ENCODE data around the gene RORB.

The RORB gene

DNA sequence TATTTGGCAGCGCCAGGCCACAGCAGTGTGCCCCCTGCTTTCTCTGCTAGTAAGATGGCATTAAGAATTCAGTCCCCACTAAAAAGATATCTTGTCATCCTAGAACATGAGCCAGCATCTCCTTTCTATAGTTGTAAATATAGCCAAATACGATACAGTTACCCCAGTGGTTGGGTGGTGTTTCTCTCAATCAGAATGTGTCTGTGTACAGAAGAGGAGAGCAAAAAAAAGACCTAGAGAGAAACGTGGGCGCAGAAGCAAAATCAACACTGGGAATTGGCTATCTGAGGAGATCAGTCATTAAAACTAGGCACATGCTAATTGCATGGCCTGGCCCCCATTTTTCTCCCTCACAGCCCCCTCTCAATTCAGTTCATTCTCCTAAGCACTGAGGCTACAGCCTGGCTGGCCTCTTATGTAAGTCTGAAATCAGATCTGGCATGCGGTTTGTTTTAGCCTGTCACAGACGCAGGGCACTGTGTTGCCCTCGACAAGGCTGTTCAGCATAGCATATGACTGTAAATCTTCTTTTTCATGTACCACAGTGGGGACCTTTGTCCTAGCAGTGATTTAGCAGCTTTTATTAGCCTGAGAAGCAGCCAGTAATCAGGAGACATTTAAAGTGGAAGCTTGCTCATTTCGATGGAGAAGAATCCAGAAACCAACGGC, 57.8 kb downstream of the RORB start:
- WGBS: 90% methylated on average over 8 of the region's 9 CpGs
- H3K9ac ChIP-seq (ENCODE audit: low read depth, low read length): no peak overlapping the region
- H3K4me1 ChIP-seq (ENCODE audit: insufficient read depth, low read length): peaks cover 6% of the 10 kb centered on the region; the same call in 1 of the 2 replicates
- H3K27ac ChIP-seq (ENCODE audit: low read depth, low read length): no peak overlapping the region
- H3K36me3 ChIP-seq (ENCODE audit: insufficient read depth, low read length): no peaks in the 10 kb centered on the region
- H3K9me3 ChIP-seq (ENCODE audit: insufficient read depth, low read depth, low read length): no peaks in the 10 kb centered on the region
- no peaks in the 10 kb centered on the region for H3K27me3 ChIP-seq (ENCODE audit: insufficient read depth, low read length)
- no peak overlapping the region for H3K4me3 ChIP-seq (ENCODE audit: low read length)

DNA sequence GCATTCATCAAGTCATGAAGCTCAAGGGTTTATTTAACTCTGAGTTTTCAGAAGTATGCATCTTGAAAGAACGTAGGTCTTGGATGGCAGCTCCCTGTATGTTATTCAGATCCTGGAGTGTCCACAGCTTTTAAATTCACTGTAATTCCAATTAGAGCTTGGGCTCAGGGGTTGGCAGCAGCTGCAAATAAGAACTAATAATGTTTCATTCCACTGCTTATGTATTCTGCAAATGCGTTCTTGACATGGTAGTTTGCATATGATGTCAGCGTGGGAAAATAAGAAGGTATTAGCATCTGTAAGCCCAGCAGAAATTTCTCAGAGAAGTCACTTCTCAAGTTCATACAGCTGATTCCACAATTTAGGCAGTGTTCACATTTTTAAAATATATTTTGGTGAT, 58.4 kb downstream of the RORB start:
- WGBS: 93% methylated on average over 3 of the region's 3 CpGs
- Histone ChIP-seq H3K4me3 (ENCODE audit: low read length) (no peak overlapping the region), H3K9me3 (ENCODE audit: insufficient read depth, low read depth, low read length) (no peaks in the 10 kb centered on the region), H3K27ac (ENCODE audit: low read depth, low read length) (no peak overlapping the region), H3K9ac (ENCODE audit: low read depth, low read length) (no peak overlapping the region), H3K4me1 (ENCODE audit: insufficient read depth, low read length) (peaks cover 6% of the 10 kb centered on the region; the same call in 1 of the 2 replicates), H3K36me3 (ENCODE audit: insufficient read depth, low read length) (no peaks in the 10 kb centered on the region), H3K27me3 (ENCODE audit: insufficient read depth, low read length) (no peaks in the 10 kb centered on the region)

DNA sequence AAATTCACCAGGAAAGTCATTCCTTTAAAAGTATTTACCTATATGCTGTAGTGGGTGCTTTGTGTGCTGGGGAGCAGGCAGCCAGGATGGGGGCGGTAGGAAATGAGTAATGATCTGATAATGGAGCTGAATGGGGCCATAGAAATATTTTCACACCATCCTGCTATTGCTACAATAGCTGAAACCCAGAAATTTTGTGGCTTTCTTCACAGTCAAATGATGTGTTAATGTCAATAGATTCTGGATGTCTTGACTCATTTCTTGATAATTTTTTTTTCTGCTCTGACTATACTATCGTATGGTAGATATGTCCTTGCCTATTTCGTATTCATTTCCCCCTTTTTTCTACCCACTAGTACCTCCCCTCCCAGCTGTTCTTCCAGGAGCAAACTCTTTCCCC, 59.5 kb downstream of the RORB start:
- 96% methylated on average over 2 of the region's 3 CpGs for whole genome bisulfite sequencing
- no peak overlapping the region for H3K27ac ChIP-seq (ENCODE audit: low read depth, low read length)
- no peak overlapping the region for H3K9ac ChIP-seq (ENCODE audit: low read depth, low read length)

DNA sequence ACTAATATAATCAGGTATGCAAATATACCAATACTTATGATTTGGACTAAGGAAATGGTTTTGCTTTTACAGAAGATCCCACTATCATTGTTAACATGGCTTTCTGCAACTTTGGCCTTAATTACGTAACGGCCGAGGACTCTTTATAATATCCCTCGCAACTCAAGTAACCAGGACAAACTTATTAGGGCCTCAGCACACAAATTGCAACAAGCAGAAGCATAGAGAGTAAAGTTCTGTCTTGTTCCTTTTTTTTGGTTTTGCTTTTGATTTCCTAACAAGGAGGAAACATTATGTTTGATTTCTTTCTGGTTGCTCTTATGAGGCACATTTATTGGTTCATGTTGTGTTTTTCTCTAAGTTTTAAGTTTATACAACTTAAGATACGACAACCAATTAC, 60.4 kb downstream of the RORB start:
- Histone ChIP-seq H3K27me3 (ENCODE audit: insufficient read depth, low read length) (no peaks in the 10 kb centered on the region), H3K27ac (ENCODE audit: low read depth, low read length) (no peak overlapping the region), H3K4me3 (ENCODE audit: low read length) (no peak overlapping the region), H3K36me3 (ENCODE audit: insufficient read depth, low read length) (no peaks in the 10 kb centered on the region), H3K9ac (ENCODE audit: low read depth, low read length) (no peak overlapping the region), H3K4me1 (ENCODE audit: insufficient read depth, low read length) (peaks cover 6% of the 10 kb centered on the region; the same call in 1 of the 2 replicates), H3K9me3 (ENCODE audit: insufficient read depth, low read depth, low read length) (no peaks in the 10 kb centered on the region)
- WGBS: 92% methylated on average over 4 of the region's 5 CpGs

More for the DNA sequence above, 59.5 kb downstream of the RORB start:
- Histone ChIP-seq H3K36me3 (ENCODE audit: insufficient read depth, low read length) (no peaks in the 10 kb centered on the region), H3K27me3 (ENCODE audit: insufficient read depth, low read length) (no peaks in the 10 kb centered on the region), H3K4me1 (ENCODE audit: insufficient read depth, low read length) (peaks cover 6% of the 10 kb centered on the region; the same call in 1 of the 2 replicates), H3K9me3 (ENCODE audit: insufficient read depth, low read depth, low read length) (no peaks in the 10 kb centered on the region), H3K4me3 (ENCODE audit: low read length) (no peak overlapping the region)

DNA sequence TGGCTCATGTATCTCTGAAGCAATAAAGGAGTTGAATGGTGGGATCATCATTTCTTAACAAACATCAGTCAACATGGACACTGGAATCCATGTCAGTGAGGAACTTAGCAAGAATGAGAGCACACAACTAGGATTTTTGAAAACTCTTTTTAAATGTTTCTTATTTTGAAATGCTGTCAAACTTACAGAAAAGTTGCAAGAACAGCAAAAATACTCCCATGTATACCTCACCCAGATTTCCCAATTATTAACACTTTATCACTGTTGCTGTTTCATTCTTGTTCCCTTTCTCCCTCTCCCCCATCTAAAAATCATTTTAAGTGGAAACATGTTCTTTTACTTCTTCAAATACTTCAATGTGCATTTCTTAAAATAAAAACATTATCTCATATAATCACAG, 65.5 kb downstream of the RORB start:
- Histone ChIP-seq H3K27me3 (ENCODE audit: insufficient read depth, low read length) (no peaks in the 10 kb centered on the region), H3K36me3 (ENCODE audit: insufficient read depth, low read length) (no peaks in the 10 kb centered on the region), H3K9me3 (ENCODE audit: insufficient read depth, low read depth, low read length) (no peaks in the 10 kb centered on the region), H3K4me1 (ENCODE audit: insufficient read depth, low read length) (peaks cover 10% of the 10 kb centered on the region), H3K9ac (ENCODE audit: low read depth, low read length) (no peak overlapping the region), H3K27ac (ENCODE audit: low read depth, low read length) (no peak overlapping the region), H3K4me3 (ENCODE audit: low read length) (no peak overlapping the region)

DNA sequence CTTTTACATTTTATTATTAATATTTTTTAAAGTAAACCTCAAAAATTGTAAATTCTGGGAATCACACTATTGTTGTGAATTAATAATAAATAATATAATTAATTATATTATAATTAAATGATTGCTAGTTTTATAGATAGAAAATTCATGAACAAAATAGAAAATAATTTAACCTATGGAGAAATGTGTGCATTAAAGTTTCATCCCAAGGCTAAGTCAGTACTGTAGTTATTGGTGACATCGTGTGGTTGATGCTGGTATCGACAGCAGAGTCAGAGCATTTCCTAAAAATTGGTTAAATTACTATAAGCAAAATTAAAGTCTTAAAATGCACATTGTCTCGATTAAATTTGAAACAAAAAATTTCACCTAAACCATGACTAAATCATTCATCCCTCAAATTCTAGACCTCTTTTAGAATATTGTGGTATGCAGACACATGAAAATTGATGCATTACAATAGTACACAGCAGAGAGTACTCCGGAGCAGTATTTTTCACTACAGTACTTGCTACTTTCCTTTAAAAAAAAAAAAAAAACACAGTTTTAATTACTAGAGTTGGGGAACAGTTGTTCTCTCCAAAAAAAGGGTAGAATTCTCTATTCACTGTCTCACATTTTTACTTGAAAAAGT, 73.9 kb downstream of the RORB start:
- Histone ChIP-seq H3K9me3 (ENCODE audit: insufficient read depth, low read depth, low read length) (no peaks in the 10 kb centered on the region), H3K9ac (ENCODE audit: low read depth, low read length) (no peak overlapping the region), H3K27ac (ENCODE audit: low read depth, low read length) (no peak overlapping the region), H3K4me3 (ENCODE audit: low read length) (no peak overlapping the region), H3K27me3 (ENCODE audit: insufficient read depth, low read length) (no peaks in the 10 kb centered on the region), H3K4me1 (ENCODE audit: insufficient read depth, low read length) (peaks cover 21% of the 10 kb centered on the region), H3K36me3 (ENCODE audit: insufficient read depth, low read length) (no peaks in the 10 kb centered on the region)
- WGBS: 29% methylated on average over 4 of the region's 4 CpGs

DNA sequence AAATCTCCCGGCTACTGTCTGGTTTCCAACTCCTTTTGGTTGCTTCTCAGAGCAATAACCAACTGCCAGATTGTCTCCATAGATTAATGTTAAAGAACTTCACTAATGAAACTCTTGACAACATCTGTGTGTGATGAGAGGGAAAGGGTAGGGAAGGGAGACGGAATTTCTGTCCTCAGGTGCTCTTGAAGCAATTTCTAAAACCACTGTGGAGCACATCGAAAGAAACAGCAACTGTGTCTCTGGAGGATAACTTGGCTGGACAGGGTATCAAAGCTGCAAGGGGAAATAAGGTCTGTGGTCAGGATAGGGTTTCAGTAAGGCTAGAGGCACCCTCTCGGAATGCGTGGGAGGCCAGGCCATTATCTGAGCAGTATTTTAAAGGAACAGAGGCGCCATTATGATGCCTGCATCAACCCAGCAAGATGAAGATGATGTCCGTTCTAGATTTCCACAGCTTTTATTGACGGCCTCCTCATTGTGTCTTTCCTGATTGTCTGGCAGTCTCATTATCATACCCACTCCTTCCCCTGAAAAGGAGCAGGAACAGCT, 76.6 kb downstream of the RORB start:
- no peaks in the 10 kb centered on the region for H3K36me3 ChIP-seq (ENCODE audit: insufficient read depth, low read length)
- no peak overlapping the region for H3K4me3 ChIP-seq (ENCODE audit: low read length)
- H3K27ac ChIP-seq (ENCODE audit: low read depth, low read length): no peak overlapping the region
- H3K27me3 ChIP-seq (ENCODE audit: insufficient read depth, low read length): no peaks in the 10 kb centered on the region
- 93% methylated on average over 8 of the region's 8 CpGs for WGBS
- no peaks in the 10 kb centered on the region for H3K9me3 ChIP-seq (ENCODE audit: insufficient read depth, low read depth, low read length)
- H3K4me1 ChIP-seq (ENCODE audit: insufficient read depth, low read length): peaks cover 24% of the 10 kb centered on the region
- H3K9ac ChIP-seq (ENCODE audit: low read depth, low read length): no peak overlapping the region

DNA sequence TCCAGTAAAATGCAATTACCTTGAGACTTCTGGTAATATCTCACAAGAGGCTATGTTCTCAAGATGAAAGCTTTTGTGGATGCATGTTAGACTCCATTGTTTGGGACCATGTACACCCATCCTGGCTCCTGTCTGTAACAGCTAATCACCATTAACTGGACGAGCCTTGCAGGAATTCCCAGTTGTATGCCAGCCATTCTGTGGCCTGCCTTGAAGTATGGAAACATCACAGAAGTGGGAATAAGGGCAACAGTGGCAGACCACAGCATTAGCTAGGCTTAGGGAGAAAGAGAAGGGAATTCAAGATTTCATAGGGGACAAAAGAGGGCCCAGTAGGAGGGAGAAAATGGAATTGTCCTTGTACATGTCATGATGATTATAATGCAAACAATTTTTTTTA, 79.0 kb downstream of the RORB start:
- Histone ChIP-seq H3K27ac (ENCODE audit: low read depth, low read length) (no peak overlapping the region), H3K36me3 (ENCODE audit: insufficient read depth, low read length) (no peaks in the 10 kb centered on the region), H3K4me3 (ENCODE audit: low read length) (no peak overlapping the region), H3K9me3 (ENCODE audit: insufficient read depth, low read depth, low read length) (no peaks in the 10 kb centered on the region), H3K4me1 (ENCODE audit: insufficient read depth, low read length) (peaks cover 31% of the 10 kb centered on the region), H3K27me3 (ENCODE audit: insufficient read depth, low read length) (no peaks in the 10 kb centered on the region), H3K9ac (ENCODE audit: low read depth, low read length) (no peak overlapping the region)
- 74% methylated on average over 1 of the region's 1 CpG for WGBS

DNA sequence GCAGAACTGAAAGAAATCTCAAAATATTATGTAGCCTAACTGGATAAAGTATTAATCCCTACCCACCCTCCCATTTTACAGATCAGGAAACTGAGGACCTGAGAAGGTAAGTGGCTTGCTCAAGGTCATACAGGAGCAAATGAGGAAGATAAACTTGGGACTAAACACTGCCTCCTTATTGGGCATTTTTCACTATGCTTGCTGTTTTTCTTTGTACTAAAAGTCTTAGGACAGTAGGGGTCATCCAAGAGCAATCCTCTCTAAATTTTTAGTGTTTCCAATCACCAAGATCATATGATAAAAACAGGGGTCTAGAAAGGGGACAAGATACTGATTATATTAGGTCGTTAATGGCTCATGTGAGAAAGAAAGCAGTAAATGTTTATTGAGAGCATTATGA, 80.8 kb downstream of the RORB start:
- H3K36me3 ChIP-seq (ENCODE audit: insufficient read depth, low read length): no peaks in the 10 kb centered on the region
- WGBS: 80% methylated on average over 1 of the region's 1 CpG

DNA sequence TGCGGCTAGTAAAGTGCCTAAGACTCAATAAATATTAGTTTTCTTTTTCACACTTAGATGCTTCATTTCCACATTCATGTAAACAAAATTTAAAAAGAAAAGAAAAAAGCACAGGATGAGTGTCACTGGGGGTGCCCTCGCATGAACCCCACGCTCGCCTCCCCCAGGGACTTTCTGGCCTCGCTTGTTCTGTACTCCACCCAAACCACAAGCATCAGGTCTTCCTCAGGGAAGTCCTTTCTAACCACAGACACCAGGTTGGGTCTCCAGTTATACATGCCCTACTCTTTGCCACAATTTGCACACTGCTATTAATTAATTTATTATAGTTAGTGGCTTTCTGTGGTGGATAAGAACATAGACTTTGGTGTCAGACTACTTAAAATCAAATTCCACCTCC, 92.4 kb downstream of the RORB start:
- over 99% methylated on average over 4 of the region's 5 CpGs for WGBS
- Histone ChIP-seq H3K9ac (ENCODE audit: low read depth, low read length) (no peak overlapping the region), H3K27me3 (ENCODE audit: insufficient read depth, low read length) (no peaks in the 10 kb centered on the region), H3K36me3 (ENCODE audit: insufficient read depth, low read length) (no peaks in the 10 kb centered on the region), H3K4me1 (ENCODE audit: insufficient read depth, low read length) (no peaks in the 10 kb centered on the region), H3K4me3 (ENCODE audit: low read length) (no peak overlapping the region), H3K27ac (ENCODE audit: low read depth, low read length) (no peak overlapping the region), H3K9me3 (ENCODE audit: insufficient read depth, low read depth, low read length) (no peaks in the 10 kb centered on the region)

More for the DNA sequence above, 80.8 kb downstream of the RORB start:
- peaks cover 23% of the 10 kb centered on the region for H3K4me1 ChIP-seq (ENCODE audit: insufficient read depth, low read length)
- no peaks in the 10 kb centered on the region for H3K27me3 ChIP-seq (ENCODE audit: insufficient read depth, low read length)
- H3K4me3 ChIP-seq (ENCODE audit: low read length): no peak overlapping the region
- no peak overlapping the region for H3K27ac ChIP-seq (ENCODE audit: low read depth, low read length)
- no peak overlapping the region for H3K9ac ChIP-seq (ENCODE audit: low read depth, low read length)
- no peaks in the 10 kb centered on the region for H3K9me3 ChIP-seq (ENCODE audit: insufficient read depth, low read depth, low read length)

DNA sequence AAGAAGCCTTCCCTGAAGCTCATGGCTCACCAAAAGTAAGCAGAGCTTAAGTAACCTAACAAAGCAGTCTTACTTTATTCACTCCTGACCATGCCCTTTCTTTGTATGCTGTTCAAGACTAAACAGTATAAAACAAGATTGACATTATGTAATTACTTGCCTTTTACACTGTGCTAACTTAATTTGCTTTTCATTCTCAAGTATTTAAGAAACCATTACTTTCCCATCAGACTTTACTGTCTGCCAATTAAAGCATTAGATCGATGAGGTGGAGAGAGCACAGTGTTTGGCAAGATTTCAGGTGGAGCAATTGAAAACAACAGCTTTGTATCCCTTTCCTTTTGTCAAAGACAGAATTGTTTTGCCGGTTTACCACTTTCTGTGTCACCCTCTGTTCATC, 98.2 kb downstream of the RORB start:
- H3K4me3 ChIP-seq (ENCODE audit: low read length): no peak overlapping the region
- H3K4me1 ChIP-seq (ENCODE audit: insufficient read depth, low read length): no peaks in the 10 kb centered on the region
- H3K9me3 ChIP-seq (ENCODE audit: insufficient read depth, low read depth, low read length): no peaks in the 10 kb centered on the region
- no peak overlapping the region for H3K27ac ChIP-seq (ENCODE audit: low read depth, low read length)
- 85% methylated on average over 2 of the region's 2 CpGs for WGBS
- H3K27me3 ChIP-seq (ENCODE audit: insufficient read depth, low read length): no peaks in the 10 kb centered on the region
- H3K36me3 ChIP-seq (ENCODE audit: insufficient read depth, low read length): no peaks in the 10 kb centered on the region
- H3K9ac ChIP-seq (ENCODE audit: low read depth, low read length): no peak overlapping the region

All from HUES64 (cell line).